Neural crest cell (in vitro differentiated cells): ENCODE data around the gene CD72. TPM values are rescaled to one million over a fixed set of nuclear protein-coding genes. Genes with fewer than 3 reads are reported as not detected.

Source experiments
- DNase-seq: peaks from one replicate; pipeline ENCODE4 v3.0.0; 2021; ENCODE audit warnings: low read depth, mixed read lengths, low spot score
- H3K27ac Mint-ChIP-seq: one replicate; pipeline ENCODE4 v1.8.0; 2021; ENCODE audit warnings: mild to moderate bottlenecking, mixed read lengths; ENCODE audit not compliant: unreplicated experiment
- H3K27me3 Mint-ChIP-seq: 2 replicates; pipeline ENCODE4 v1.8.0; 2021; ENCODE audit warnings: low read depth, mild to moderate bottlenecking, mixed read lengths
- H3K36me3 Mint-ChIP-seq: 2 replicates; pipeline ENCODE4 v1.8.0; 2021; ENCODE audit warnings: low read depth, mild to moderate bottlenecking, mixed read lengths
- H3K4me1 Mint-ChIP-seq: 2 replicates; pipeline ENCODE4 v1.8.0; 2021; ENCODE audit warnings: mixed read lengths
- H3K4me3 Mint-ChIP-seq: one replicate; pipeline ENCODE4 v1.8.0; 2021; ENCODE audit warnings: mild to moderate bottlenecking, mixed read lengths
- H3K9me3 Mint-ChIP-seq: 2 replicates; pipeline ENCODE4 v1.8.0; 2021; ENCODE audit warnings: mixed read lengths
- total RNA-seq: library from RNA; stranded (reverse); gene quantifications from 2 replicates; pipeline ENCODE4 v1.2.1, GENCODE V29; 2021
- TF ChIP-seq, protein P1 (sequence below): fragments of 200-600 bp; sonication (generic); conservative IDR thresholded peaks from 2 replicates; pipeline ENCODE4 v1.5.0; 2021; ENCODE audit warnings: antibody characterized with exemption, mild to moderate bottlenecking

The CD72 gene
- total RNA-seq, 1 donor from 2014 or later, result 1.4 TPM

DNA sequence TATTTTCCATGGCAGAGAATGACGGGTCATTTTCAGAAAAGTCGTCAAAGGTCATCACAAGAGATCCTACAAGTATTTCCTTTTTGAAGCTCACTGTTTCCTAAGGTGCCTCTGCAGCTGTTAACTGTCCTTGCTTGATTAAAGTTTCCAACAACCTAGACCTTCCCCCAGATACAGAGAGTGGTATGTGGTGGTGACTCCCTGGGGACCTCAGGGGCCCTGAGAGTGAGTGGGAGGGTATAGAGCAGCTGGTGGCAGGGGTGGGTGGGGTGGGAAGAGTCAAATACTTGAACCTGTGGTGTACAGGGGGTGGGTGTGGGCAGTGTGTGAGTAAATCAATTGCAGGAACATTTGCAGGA is 1.6 kb upstream of the CD72 start:
- Mint-ChIP-seq H3K27ac (no peak overlapping the region), H3K9me3 (no peaks in the 10 kb centered on the region), H3K4me3 (no peak overlapping the region), H3K27me3 (peaks cover 40% of the 10 kb centered on the region), H3K4me1 (no peaks in the 10 kb centered on the region), H3K36me3 (no peaks in the 10 kb centered on the region)
- TF ChIP-seq, protein P1, sequence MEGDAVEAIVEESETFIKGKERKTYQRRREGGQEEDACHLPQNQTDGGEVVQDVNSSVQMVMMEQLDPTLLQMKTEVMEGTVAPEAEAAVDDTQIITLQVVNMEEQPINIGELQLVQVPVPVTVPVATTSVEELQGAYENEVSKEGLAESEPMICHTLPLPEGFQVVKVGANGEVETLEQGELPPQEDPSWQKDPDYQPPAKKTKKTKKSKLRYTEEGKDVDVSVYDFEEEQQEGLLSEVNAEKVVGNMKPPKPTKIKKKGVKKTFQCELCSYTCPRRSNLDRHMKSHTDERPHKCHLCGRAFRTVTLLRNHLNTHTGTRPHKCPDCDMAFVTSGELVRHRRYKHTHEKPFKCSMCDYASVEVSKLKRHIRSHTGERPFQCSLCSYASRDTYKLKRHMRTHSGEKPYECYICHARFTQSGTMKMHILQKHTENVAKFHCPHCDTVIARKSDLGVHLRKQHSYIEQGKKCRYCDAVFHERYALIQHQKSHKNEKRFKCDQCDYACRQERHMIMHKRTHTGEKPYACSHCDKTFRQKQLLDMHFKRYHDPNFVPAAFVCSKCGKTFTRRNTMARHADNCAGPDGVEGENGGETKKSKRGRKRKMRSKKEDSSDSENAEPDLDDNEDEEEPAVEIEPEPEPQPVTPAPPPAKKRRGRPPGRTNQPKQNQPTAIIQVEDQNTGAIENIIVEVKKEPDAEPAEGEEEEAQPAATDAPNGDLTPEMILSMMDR, result no peak
- DNase-seq, result no peak

DNA sequence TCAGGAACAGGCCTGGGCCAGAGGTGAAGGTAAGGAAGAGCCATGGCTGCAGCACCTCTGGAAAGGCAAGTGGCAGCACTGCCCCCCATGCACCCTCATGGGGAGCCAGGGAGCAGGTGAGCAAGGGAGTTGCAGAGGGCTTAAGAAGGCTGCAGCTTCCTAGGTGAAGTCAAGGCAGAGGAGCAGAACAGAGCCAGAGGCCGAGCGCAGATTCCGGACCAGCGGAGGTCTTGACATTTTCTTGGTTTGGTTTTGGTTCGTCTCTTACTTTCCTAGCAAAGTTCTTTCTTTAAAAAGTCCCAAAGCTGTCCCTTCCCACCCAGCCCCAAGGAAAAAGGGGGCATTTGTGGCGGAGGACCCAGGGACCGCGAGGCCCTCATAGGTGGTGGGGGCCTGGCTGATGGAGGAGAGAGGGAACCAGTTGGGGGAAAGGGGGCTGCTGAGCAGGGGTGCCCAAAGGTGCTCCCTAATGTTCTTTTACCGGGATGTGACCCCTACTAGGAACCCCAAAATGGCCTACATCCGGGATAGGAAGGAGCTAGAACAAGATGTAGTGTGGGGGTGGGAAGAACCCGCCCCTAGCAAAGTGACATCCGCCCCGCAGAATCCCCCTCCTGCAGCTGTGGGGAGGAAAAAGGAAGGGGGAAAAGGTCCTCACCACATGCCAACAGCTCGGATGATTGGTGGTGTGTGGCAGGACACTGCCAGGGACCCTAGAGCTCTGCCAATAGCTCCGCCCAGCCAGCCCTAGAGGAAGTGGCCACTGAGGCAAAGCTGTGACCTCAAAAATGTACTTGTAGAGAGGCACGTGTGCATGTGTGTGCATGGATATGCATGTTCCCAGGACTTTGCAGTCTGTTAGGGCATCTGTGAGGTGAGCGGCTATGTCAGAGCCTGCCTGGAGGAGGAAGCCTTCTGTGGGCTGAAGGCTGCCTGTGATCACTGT is 914 bp upstream of the CD72 start:
- H3K4me1 Mint-ChIP-seq, result no peaks in the 10 kb centered on the region
- no peak for DNase-seq
- no peaks in the 10 kb centered on the region for H3K9me3 Mint-ChIP-seq
- TF ChIP-seq, protein P1, result no peak
- H3K4me3 Mint-ChIP-seq, result no peak overlapping the region
- no peaks in the 10 kb centered on the region for H3K36me3 Mint-ChIP-seq
- peaks cover 47% of the 10 kb centered on the region for H3K27me3 Mint-ChIP-seq
- no peak overlapping the region for H3K27ac Mint-ChIP-seq

DNA sequence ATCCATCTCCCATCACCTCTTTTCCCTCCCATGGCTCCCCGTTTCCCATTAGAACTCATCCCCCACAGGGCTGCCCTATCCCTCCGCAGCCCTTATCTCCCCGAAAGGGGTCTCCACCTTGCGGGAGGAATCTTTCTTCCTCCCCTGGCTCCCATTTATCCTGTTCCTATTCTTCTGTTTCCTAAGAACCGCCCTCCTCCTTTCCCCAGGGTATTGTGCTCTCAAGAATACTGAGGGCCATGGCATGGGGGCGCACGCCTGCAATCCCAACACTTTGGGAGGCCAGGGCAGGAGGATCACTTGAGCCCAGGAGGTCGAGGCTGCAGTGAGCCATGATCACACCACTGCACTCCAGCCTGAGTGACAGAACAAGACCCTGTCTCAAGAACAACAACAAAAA is 665 bp downstream of the CD72 start:
- H3K4me1 Mint-ChIP-seq, result no peaks in the 10 kb centered on the region
- peaks cover 63% of the 10 kb centered on the region for H3K27me3 Mint-ChIP-seq
- TF ChIP-seq, protein P1, result no peak
- H3K27ac Mint-ChIP-seq, result no peak overlapping the region
- no peaks in the 10 kb centered on the region for H3K36me3 Mint-ChIP-seq
- no peaks in the 10 kb centered on the region for H3K9me3 Mint-ChIP-seq
- no peak for DNase-seq
- peak overlapping the region; percentile 59 for H3K4me3 Mint-ChIP-seq

DNA sequence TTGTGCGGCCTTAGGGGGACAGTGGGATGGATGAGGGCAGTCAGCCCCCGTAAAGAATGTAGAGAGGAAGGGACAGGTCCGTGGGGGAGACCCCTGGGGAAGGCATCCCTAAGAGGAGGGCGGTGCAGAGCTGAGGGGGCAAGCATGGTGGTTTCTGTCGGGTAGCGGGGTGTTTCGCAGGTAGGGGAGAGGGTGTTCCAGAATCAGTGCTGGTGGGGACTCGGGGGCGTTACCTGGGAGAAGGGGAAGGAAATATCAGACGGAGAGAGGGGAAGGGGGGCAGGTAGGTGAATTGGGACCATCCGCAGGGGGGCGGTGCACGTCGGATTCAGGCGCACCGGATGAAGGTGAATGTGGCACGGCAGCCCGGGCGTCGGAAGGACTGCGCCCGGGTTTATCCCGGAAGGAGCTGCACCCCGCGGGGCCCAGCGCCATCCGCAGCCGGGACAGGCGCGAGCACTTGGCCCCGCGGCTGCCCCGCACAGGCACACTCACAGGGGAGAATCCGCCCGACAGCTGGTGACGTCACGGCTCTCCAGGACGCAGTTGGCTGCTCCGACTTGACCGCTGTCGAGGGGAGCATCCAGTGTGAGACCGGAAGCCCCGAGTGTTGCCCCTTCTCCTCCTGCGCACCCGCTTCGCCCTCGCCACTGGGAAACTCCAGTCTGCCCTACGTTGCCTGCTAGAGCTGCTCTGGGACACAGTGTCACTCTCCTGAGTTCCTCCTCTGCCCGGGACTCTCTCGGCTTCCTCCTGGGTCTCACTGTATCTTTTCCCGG is 1.3 kb downstream of the CD72 start:
- Mint-ChIP-seq H3K4me3 (peak overlapping the region; percentile 59), H3K27me3 (peaks cover 64% of the 10 kb centered on the region), H3K4me1 (no peaks in the 10 kb centered on the region), H3K36me3 (no peaks in the 10 kb centered on the region), H3K9me3 (no peaks in the 10 kb centered on the region), H3K27ac (no peak overlapping the region)
- TF ChIP-seq, protein P1, result no peak
- peak; percentile 43 for DNase-seq

DNA sequence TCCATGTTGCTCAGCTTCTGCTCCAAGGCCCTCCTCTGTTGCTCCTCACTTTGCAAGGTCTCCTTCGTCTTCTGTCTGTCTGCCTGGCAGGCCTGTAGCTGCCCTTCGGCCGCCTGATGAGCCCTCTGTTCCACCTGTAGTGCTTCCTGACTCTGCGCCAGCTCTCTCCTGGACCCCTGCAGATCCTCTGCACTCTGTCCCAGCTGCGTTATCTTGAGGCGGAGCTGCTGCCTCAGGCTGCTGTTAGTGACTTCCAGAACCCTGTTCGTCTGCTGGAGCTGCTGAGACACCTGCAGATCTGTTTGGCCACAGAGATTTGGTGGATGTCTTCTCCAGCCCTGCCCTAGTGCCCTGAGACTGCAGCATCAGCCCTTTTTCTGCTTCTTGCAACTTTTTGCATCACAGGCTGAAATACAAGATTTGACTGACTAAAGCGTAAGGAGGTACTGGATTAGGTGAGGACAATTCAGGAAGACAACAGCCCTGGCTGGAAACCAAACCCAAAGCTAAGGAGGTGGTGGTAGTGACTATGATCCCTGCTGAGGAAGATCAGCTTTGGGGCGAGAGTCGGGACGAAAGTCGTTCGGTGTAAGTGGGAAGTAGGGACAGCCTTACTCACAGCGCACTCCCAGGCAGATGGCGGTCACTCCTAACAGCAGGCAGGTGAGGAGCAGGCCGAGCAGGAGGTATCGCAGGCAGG is 2.1 kb downstream of the CD72 start:
- Mint-ChIP-seq H3K9me3 (no peaks in the 10 kb centered on the region), H3K4me3 (peak overlapping the region; percentile 2), H3K36me3 (no peaks in the 10 kb centered on the region), H3K27me3 (peaks cover 66% of the 10 kb centered on the region), H3K4me1 (no peaks in the 10 kb centered on the region), H3K27ac (no peak overlapping the region)
- TF ChIP-seq, protein P1, result no peak
- no peak for DNase-seq
